GM19324 (cell line): Measurements from ENCODE around the gene INF2.
"Not testable (repeated sequence)": the region's sequence is repeated elsewhere in the genome, so short reads cannot be mapped to it uniquely, and the experiment has no call there.

ENCODE experiments used
- ATAC-seq: cut with Tn5 transposase; IDR thresholded peaks from one replicate; pipeline ENCODE4 v1.9.1; 2021; ENCODE audit warnings: mild to moderate bottlenecking, moderate library complexity; ENCODE audit not compliant: unreplicated experiment, low FRiP score

INF2 gene

GRCh38 chr14:104689109-104689880, at the start of gene INF2:
TSS of gene INF2 (plus strand) at chr14:104689618. CDS start at chr14:104701366, 11,748 bp downstream.
- ATAC-seq: no peak

GRCh38 chr14:104639885-104640548, 49.4 kb upstream of the INF2 start:
- no peak for ATAC-seq

- no peak for ATAC-seq
Measured at GRCh38 chr14:104640681-104641080, 48.7 kb upstream of the INF2 start.

- no peak for ATAC-seq
Measured at GRCh38 chr14:104641753-104642539, 47.5 kb upstream of the INF2 start.

- ATAC-seq: no peak
Measured at GRCh38 chr14:104642540-104642868, 46.9 kb upstream of the INF2 start.

GRCh38 chr14:104643306-104643705, 46.1 kb upstream of the INF2 start:
- ATAC-seq: no peak

- ATAC-seq: no peak
Measured at GRCh38 chr14:104644091-104644635, 45.3 kb upstream of the INF2 start.

- no peak for ATAC-seq
Measured at GRCh38 chr14:104644656-104645378, 44.6 kb upstream of the INF2 start.

- no peak for ATAC-seq
Measured at GRCh38 chr14:104647467-104648043, 41.9 kb upstream of the INF2 start.

- no peak for ATAC-seq
Measured at GRCh38 chr14:104650057-104650980, 39.1 kb upstream of the INF2 start.

- ATAC-seq: no peak
Measured at GRCh38 chr14:104650981-104651875, 38.2 kb upstream of the INF2 start.

- no peak for ATAC-seq
Measured at GRCh38 chr14:104651876-104652260, 37.5 kb upstream of the INF2 start.

- no peak for ATAC-seq
Measured at GRCh38 chr14:104652386-104652785, 37.0 kb upstream of the INF2 start.

- ATAC-seq: not testable (repeated sequence)
Measured at GRCh38 chr14:104653130-104653920, 36.1 kb upstream of the INF2 start.

- no peak for ATAC-seq
Measured at GRCh38 chr14:104654119-104654518, 35.3 kb upstream of the INF2 start.

GRCh38 chr14:104655128-104655848, 34.1 kb upstream of the INF2 start:
- ATAC-seq: no peak
